A549 (cell line): ENCODE results near the gene FSTL5.

Source experiments
- HOXA7 ChIP-seq: fragments of 250-450 bp; sonication (Bioruptor Pico); IDR thresholded peaks from 2 replicates; pipeline ENCODE4 v1.5.0; 2020; ENCODE audit warnings: mild to moderate bottlenecking, moderate library complexity
- JUNB ChIP-seq: fragments of >200 bp; sonication (Bioruptor Twin); formaldehyde crosslinking; IDR thresholded peaks from 2 replicates; pipeline ENCODE4 v1.6.1; 2016
- TF ChIP-seq, protein P1 (sequence below): fragments of 200-600 bp; sonication (generic); IDR thresholded peaks from 2 replicates; pipeline ENCODE4 v1.6.1; 2016; ENCODE audit warnings: antibody characterized with exemption, mild to moderate bottlenecking, moderate library complexity

DNA sequence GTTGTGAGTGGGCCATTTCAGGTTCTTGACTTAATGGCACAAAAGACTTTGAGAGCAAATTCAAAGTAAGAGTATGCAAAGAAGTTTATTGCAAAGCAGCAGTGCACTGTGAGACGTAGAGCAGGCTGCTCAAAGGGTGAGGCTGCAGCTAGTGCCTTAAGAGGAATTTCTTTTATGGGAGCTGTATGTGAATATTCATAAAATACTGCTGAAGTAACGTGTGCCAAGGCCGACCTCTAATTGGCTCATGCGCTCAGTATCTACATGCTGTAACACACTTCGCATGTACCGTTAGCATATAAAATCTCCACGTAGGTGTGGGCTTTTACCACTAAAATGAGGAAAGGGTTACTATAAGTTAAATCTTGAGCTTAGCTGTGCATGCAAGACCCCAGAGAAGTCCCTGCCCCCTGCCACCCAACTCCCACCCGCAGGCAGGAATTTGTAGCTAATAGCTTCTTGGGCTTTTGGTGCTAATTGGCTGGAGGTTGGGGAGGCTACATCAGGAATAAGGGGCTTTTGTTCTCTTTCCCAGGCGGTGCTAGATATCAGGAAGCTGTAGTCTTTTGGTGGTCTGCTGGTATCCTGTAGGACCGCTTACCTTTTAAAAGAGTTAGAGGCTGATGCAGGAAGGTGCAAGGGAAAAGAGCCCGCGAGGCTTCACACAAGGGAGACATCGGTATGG lies 47.6 kb downstream of the FSTL5 start:
- TF ChIP-seq, protein P1, sequence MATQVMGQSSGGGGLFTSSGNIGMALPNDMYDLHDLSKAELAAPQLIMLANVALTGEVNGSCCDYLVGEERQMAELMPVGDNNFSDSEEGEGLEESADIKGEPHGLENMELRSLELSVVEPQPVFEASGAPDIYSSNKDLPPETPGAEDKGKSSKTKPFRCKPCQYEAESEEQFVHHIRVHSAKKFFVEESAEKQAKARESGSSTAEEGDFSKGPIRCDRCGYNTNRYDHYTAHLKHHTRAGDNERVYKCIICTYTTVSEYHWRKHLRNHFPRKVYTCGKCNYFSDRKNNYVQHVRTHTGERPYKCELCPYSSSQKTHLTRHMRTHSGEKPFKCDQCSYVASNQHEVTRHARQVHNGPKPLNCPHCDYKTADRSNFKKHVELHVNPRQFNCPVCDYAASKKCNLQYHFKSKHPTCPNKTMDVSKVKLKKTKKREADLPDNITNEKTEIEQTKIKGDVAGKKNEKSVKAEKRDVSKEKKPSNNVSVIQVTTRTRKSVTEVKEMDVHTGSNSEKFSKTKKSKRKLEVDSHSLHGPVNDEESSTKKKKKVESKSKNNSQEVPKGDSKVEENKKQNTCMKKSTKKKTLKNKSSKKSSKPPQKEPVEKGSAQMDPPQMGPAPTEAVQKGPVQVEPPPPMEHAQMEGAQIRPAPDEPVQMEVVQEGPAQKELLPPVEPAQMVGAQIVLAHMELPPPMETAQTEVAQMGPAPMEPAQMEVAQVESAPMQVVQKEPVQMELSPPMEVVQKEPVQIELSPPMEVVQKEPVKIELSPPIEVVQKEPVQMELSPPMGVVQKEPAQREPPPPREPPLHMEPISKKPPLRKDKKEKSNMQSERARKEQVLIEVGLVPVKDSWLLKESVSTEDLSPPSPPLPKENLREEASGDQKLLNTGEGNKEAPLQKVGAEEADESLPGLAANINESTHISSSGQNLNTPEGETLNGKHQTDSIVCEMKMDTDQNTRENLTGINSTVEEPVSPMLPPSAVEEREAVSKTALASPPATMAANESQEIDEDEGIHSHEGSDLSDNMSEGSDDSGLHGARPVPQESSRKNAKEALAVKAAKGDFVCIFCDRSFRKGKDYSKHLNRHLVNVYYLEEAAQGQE: no peak
- no peak for TF ChIP-seq HOXA7 (CRISPR knock-in tag)
- no peak for TF ChIP-seq JUNB
